ENCODE results near the gene GMCL2.

The GMCL2 gene

DNA sequence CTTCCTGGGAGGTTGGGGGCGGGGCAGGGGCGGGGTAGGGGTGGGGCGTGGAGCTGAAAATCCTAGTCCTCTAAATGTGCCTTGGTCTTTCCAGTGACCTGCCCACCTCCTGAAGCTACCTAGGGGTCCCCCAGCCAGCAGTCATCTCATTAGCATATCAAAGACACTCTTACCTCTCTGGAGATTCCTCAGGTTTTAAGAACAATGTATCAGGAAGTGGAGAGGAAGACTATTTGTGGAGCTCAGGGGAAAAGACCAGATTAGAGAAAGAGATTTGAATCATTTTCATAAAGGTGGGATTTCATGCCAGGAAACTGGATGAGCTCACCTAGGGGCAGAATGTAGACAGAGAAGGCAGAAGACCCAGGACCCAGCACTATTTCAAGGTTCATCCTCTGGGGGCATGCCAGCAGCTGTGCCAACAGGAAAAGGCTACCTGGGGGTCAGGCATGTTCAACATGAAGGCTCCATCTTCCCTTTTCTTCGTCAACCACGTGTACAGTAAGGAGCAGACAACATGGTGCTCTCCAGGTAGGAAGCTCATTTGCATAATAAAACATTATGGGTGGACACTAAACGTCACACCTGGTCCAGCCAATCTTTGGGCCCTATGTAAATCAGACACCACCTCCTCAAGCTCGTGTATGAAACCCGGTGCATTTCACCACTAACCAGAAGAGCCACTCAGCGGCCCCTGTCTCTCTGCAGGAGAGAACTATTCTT lies 6.9 kb downstream of the GMCL2 start:
- DNase-seq (ENCODE audit: low read depth) = no peak

DNA sequence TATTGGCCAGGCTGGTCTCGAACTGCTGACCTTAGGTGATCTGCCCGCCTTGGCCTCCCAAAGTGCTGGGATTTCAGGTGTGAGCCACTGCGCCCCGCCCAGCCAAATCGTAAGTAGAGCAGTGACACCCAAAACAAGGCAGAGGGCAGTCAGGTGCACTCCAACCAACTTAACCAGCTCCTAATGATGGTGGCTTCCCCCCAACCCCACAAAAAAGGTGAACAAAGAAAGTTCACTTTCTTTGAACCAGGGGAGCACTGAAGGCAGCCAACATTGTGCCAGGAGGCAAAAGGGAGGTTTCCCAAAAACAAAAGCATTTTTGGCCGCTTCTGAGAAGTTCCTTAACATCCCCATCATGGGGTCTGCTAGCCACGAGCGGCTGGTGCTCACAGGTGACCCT lies 9.6 kb downstream of the GMCL2 start:
- DNase-seq (ENCODE audit: low read depth) = no peak

DNA sequence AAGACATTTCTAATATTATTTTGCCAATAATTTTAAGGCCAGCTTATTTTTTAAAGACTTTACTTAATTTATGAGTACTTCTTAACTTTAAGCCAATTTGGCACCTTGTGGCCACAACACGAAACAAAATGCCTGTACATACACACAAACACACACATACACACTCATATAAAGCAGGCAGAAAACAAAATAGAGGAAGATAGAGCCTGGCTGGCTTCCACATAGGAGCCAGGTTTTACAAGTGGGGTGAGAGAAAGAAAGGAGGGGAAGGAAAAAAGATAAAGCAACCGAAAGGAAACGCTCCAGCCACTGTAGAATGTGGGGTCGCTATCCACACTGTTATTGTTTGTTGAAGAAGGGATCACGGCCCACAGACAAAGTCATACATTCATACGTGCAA lies 10.4 kb downstream of the GMCL2 start:
- no peak for DNase-seq (ENCODE audit: low read depth)

DNA sequence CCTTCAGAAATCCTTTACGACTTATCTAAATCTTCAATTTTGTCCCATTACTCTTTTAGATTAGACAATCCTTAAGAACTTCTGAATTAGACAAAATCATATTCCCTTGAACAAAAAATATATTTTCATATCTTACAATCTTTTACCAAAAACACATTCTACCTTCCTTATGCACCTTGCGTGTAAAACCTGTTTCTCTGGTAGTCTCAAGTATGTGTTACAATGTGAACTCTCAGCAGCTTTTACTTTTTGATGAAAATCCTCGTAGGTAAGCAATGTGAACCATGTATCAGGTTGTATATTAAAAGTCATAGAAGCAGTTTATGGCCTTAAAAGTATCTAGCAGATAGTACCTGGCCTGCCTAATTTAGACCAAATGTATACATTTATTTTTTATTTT lies 12.7 kb downstream of the GMCL2 start:
- no peak for DNase-seq (ENCODE audit: low read depth)

DNA sequence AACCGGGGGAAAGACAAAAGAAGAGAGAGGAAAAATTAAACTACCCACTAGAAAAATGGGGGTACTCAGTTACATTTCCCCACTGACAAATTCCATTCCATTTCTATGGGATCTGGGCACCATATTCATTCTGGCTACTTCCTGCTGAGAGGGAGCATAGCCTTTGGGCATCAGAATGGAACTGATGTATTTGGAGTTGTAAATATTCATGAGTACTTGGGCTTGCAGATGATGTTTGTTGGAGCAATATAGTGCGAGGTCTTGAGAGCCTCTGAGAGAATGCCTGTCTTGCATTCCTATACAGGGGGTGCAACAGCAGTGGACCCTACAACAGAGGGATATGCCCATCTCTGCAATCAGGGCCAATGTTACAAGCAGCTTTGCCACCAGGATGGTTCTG lies 16.7 kb downstream of the GMCL2 start:
- DNase-seq (ENCODE audit: low read depth) = no peak

DNA sequence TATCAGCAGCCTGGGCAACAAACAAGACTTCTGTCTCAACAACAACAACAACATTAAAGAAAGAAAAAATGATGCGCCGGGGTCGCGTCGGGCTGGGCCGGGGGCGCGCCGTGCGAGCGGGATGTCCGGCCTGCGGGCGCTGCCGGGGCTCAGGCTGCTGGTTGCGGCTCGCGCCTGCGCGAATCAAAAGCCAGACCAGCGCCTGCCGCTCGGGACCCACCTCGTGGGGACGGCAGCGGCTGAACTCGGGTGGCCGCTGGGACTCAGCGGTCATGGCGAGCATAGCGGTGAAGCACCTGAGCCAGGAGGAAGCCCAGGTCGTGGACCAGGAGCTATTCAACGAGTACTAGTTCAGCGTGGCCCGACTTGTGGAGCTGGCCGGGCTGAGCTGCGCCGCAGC lies 21.6 kb downstream of the GMCL2 start:
- no peak for DNase-seq (ENCODE audit: low read depth)

DNA sequence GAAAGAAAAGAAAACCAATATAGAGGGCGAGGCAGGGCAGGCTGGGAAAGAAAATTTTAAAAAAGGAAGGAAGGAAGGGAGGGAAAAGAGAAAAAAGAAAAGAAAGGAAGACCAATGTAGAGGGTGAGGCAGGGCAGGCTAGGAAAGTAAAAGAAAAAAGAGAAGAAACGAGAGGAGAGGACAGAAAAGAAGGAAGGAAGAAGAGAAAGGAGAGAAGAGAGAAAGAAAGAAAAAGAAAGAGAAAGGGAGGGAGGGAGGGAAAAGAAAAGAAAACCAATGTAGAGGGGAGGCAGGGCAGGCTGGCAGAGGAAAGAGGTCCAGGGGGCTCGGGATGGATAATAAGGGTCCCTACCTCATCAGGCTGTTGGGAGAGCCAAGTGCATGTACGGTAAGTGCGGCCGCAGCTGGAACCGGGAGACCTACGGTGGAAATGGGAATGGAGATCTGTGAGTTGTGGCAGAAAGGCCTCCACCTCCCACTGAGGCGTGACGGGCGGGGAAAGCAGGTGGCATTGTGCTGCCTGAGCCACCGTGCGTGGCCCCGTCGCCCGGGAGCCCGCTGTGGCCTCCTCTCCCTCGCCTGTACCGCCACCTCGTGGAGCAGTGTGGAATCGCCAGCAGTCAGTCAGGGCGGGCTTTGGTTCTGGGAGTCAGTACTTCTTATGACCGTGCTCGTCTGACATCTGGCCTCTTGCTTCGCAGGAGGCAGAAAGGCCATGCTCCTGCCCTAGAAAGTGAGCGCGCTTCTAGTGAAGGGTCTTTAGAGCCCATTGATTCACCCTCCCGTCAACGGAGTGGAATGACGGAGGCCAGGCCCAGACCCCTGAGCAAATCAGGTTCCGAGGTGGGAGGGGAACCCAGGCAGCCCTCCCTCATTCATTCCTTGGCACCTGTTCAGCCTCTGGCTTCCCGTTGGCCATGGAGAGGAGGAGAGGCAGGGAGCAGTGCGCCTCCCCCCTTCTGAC lies 23.1 kb downstream of the GMCL2 start:
- DNase-seq (ENCODE audit: low read depth) = peak; percentile 87

DNA sequence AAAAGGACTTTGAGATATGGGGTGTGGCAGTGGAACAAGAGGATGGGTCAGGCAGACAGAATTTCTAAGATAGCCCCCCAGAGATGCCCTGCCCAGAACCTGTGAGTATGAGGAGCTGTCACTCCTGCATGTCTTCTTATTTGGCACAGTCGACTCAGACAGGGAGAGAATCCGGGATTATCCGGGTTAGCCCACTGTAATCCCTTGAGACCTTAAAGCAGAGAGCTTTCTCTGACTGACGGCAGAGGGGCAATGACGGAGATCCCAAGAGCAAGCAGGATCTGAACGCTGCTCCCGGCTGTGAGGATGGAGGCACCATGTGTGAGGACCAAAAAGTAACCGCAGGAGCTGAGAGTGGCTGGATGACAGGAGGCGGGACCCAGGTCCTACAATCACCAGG lies 24.7 kb downstream of the GMCL2 start:
- no peak for DNase-seq (ENCODE audit: low read depth)

DNA sequence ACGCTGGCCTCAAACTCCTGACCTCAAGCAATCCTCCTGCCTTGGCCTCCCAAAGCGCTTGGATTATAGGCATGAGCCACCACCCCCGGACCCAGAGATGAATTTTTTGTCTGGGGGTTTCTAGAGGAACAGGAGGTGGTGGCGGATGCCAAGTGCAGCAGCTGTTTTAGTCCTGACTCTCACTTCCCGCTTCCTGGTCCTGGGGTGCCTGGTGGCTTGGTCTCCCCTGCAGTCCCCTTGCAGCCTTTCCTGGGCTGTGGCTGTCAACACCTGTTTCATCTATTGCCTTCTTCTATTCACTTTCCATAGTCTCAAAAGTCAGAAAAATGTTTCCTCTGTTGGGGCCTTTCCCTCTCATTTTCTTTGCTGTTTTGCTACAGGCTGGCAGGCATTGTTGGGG lies 27.0 kb downstream of the GMCL2 start:
- DNase-seq (ENCODE audit: low read depth) = no peak

DNA sequence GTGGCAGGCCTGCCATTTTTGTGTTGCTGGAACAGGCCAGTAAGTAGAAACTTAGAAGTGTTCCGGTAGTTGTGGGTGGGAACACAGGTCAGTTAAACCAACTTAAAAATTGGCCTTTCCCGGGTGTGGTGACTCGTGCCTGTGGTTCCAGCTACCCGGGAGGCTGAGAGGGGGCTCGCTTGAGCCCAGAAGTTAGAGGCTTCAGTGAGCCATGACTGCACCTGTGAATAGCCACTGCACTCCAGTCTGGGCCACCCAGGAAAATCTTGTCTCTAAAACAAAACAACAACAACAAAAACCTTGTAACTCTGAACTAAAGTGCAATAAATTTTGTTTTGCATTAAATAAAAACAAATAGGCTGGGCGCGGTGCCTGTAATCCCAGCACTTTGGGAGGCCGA lies 32.1 kb downstream of the GMCL2 start:
- no peak for DNase-seq (ENCODE audit: low read depth)

DNA sequence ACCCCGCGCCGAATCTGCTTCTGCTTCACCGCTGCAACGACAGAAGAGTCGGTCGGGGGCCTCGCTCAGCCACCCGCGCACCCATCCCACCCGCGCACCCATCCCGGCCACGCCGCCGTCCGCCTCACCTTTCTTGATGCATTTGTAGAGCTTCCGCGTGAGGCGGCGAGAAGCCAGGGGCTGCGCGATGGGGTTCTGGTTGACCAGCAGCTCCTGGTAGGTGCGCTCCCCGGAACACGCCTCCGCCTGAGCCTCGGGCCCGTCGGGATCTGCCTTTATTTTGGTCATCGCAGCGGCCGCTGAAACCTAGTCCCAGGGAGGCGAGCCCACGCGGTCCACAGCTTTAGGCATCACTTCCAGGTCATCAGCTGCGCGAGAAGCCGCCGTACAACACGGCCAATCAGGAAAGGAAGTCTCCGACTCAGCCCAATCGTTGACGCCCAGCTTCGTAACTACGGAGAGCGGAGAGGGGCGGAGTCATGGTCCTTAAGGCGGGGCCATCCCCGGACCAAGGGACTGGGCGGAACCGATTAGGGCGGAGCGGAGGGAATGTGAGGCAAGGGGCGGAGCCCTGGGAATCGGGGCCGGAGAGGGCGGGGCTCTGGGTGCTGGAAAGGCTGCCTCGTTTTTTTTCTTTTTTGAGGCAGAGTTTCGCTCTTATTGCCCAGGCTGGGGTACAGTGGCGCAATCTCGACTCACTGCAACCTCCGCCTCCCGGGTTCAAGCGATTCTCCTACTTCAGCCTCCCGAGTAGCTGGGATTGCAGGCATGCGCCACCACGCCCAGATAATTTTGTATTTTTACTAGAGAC lies 33.4 kb downstream of the GMCL2 start, which contains the start of gene NHP2:
Gene NHP2, minus strand, starts transcription at position 356 of the 811 bp plus-strand sequence. Its CDS starts 68 bp downstream, at position 288.
- DNase-seq (ENCODE audit: low read depth) = peak; percentile 95

DNA sequence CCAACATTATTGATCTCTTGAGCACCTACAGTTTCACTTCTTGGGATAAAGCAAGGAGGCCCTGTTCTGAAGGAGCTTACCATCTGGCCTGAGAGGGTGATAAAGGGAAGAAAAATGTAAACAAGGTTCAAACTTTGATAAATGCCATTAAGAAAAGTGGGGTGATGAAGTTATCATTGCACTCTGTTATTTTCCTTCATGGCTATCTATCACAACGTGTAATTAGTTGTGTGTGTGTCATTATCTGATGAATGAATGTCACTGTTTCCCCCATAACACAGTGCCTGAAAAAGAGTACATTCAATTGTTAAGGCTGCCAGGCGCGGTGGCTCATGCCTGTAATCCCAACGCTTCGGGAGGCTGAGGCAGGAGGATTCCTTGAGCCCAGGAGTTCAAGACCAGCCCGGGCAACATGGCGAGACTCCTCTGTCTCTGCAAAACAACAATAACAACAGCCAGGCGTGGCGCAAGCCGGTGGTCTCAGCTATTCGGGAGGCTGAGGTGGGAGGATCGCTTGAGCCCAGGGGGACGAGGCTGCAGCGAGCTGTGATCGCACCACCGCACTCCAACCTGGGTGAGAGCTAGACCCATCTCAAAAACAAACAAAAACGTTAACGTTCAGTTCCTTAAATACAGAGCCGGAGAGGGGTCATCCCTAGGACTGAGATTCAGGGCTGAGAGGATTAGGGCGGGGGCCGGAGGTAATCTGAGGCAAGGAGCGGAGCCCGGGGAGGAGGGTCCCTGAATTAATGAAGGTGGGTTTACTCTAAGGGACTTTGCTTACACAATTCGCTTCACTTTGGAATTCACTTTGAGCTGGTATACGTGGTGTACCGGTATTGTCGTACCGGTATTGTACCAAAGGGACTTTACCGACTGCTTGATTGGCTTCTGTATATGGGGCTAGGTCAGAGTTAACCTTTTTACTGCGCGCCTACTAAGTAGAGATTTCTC lies 34.4 kb downstream of the GMCL2 start:
- no peak for DNase-seq (ENCODE audit: low read depth)

DNA sequence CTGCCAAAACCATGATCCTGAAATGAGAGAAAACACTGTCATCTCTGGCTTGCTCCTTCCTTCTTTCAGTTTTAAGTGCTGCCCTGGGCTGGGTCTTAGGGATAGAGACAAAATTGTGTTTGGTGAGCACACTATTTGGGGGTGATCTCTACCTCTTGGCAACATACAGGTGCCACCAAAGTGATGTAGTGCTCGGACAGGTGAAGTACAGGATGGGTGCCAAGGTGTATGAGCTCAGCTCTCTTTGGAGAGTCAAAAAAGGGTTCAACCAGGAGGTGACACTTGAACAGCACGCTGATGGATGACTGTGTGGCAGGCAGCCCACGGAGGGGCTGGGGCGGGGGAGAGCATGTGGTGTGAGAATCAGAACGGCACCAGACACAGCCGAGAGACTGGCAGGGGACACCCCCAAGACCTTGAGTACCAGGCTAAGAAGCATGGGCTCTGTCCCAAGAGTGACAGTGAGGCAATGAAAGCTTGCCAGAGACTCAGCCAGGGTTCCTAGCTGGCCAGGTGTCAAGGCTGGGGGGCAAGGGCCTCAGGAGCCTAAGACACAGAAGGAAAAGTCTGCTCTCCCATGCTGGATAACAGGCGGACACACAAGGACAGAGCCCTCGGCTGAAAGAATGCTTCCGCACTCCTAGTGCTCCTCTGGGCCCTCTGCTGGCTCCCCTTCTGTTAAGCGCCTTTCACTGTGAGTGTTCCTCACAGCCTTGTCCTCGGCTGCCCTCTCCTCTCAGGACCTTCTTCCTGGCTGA lies 36.0 kb downstream of the GMCL2 start:
- DNase-seq (ENCODE audit: low read depth) = no peak

DNA sequence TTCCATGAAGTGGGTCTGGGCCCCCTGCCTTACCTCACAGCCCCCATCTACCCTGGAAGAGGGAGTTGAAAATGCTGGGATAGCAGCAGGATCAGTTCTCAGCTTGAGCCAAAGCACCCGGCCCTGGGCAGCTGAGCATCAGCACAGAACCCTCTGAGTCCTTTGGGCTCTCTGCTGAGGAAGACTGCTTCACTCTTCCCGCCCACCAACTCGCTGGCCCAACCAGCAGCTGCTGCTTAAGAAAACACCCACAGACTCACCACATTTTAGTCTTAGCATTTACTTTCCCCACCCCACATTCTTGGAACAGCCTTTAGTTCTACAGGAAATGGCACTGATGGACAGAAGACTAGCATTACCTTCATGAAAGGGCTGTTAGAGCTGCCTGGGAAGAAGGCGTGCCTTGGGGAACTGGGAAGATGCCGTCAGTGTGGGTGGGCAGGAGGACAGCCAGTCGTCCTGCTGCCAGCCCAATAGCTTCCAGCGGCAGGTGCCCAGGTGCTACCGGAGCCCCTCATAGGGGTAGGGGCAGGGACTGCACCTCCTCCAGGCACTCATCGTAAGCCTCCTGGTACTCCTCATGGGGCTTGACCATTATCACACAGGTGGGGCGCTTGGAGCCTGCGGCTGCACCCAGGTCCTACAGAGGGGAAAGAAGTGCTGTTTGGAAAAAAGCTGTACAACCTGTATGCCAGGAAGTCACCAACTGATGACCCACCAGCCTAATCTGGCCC lies 37.8 kb downstream of the GMCL2 start:
- DNase-seq (ENCODE audit: low read depth) = no peak

DNA sequence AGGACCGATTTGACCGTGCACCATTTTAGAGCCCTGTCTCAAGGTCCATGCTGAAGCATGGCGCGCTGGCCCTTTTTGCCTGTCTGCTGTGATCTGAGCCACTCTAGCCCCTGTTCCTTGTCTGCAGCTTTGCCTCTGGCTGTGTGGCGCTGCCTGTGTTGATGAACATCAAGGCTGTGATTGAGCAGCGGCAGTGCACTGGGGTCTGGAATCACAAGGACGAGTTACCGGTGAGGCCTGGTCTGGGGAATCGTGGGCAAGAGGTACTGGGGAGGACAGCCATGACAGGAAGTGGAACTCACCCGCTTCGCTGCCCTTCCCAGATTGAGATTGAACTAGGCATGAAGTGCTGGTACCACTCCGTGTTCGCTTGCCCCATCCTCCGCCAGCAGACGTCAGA lies 39.8 kb downstream of the GMCL2 start:
- no peak for DNase-seq (ENCODE audit: low read depth)

DNA sequence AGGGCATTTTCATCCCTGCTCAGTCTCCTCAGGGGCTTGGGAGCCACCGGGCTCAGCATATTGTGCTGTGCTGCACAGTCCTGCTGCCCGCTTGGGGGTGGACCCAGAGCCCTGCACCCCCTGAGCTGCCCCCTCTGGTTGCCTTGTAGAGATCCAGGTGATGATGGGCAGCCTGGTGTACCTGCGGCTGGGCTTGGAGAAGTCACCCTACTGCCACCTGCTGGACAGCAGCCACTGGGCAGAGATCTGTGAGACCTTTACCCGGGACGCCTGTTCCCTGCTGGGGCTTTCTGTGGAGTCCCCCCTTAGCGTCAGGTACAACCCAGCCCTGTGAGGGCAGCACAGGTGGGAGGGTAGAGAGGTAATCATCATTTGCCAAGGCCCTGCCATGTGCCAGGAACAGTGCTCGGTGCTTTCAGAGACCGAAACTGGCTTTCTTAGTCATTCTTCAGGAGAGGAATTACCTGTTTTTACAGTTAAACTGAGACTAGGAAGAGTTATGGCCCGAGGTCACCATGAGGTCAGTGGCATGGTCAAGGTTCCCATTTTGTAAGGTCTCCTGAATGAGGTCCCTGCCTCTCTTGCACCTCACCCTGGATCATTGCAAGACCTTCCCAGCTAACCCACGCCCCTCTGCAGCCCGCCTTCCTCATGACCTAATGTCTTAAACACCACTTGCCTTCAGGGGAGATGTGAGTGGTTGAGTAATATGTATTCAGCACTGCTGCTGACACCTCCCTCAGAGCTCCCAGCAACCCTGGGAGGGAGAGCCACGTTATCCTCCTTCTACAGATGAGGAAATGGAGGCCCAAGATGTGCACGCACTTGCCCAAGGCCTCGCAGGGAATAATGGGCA lies 41.0 kb downstream of the GMCL2 start:
- DNase-seq (ENCODE audit: low read depth) = peak; percentile 62

DNA sequence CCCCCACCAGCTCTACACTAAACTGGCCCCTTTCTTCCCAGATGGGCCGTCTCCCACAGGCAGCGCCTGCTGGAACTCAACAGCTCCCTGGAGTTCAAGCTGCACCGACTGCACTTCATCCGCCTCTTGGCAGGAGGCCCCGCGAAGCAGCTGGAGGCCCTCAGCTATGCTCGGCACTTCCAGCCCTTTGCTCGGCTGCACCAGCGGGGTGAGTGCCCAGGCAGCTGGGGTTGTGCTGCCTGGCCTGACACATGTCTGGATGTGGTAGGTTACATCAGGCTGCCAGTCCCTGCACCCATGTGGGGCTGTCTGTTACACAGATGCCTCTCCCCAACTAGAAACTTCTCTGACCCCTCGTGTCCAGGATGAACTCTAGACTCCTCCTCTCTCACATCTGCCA lies 43.3 kb downstream of the GMCL2 start:
- DNase-seq (ENCODE audit: low read depth) = no peak

DNA sequence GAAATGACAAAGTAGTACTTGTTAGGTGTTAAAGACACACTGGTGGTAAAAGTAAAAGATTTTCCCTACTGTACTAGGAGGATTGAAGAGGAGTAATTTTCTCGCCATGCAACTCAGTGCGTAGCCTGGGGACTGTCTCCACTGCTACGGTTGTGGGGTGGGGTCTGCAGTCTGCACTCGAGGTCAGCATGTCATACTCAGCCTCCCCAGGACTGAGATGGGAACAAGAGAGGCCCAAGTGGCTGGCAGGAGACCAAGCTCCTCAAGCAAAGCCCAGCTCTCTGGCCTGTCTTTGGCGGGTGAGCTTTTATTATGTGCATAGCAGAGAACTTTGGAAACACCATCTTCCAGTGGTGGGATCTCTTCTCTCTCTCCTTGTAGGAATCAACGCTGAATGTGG lies 43.9 kb downstream of the GMCL2 start:
- DNase-seq (ENCODE audit: low read depth) = no peak

DNA sequence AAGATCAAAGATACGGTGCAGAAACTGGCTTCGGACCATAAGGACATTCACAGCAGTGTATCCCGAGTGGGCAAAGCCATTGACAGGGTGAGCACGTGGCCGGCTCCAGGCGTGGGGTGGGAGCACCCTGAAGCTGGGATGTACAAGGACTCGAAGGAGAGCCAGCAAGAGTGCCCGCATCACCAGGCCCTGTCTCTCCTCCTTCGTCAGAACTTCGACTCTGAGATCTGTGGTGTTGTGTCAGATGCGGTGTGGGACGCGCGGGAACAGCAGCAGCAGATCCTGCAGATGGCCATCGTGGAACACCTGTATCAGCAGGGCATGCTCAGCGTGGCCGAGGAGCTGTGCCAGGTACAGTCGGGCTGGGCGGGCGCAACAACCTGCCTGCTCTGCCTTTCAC lies 44.5 kb downstream of the GMCL2 start:
- no peak for DNase-seq (ENCODE audit: low read depth)
